ENCODE measurements around the gene SMIM36.
"Not testable (repeated sequence)": the region's sequence is repeated elsewhere in the genome, so short reads cannot be mapped to it uniquely, and the experiment has no call there.

Gene SMIM36

DNA sequence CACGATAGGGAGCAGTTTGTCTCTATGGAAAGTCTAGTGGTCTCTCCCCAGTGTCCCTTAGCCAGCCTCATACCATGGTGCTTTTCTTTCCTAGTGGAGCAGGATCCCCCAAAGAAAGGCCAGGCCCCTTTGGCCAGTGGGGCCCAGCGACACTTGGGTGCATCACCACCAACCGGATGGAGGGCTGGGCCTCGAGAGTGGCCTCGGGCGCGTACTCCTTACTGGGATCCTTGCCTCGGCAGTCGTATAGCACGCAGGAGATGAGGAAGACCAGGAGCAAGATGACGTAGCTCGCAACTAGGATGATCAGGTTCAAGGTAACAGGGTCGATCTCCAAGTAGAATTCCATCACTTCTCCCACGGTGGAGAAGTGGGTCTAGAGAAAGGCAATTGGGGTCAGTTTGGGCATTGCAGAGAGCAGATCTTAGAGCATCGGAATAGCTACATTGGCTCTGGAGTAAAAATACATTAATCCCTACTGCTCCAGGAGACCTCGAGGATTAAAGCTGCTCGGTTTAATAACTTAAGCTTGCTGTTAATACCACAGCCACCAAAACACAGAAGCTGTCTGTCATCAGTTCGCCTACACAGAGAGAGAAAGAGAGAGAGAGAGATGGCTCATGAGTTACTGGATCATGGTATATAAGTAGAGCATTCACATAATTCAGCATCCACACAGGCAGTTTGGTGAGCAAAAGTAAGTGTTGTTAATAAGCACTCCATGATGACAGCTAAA, at the start of gene SMIM36:
TSS of gene SMIM36 (minus strand) at position 467 of the 736 bp plus-strand sequence.
- no peak for DNase-seq

GRCh38 chr17:55555772-55556171, 44.5 kb upstream of the SMIM36 start:
- DNase-seq, result no peak

- DNase-seq, result no peak
These were observed 37.9 kb upstream of the SMIM36 start for GRCh38 chr17:55549140-55549539.

DNA sequence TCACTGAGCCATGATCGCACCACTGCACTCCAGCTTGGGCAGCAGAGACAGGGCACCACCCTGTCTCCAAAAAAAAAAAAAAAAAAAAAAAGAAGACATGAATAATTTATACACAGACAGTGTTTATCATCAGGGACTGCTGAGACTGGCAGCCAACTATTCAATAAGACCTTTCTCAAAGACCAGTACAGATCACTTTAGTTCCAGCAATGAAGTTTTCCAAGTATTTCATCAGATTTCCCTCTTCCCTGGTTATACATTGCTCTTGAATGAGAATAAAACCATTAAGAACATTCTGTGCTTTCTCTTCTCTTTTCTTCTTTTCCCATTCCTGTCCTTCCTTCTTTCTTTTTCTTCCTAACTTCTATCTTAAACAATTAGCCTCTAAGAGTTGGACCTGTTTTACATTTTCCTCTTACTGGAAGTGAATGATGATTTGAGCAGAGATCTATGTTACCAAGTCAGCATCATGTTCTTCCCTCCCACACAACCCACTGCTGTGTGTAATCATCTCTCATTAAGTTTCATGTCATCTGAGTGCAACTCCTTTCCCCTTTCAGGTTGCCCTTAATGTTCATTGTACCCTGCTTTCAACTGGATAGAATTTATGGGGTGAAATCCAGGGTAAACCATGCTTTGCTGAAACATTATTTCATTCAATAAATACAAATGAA, 35.9 kb upstream of the SMIM36 start:
- DNase-seq, result no peak

DNA sequence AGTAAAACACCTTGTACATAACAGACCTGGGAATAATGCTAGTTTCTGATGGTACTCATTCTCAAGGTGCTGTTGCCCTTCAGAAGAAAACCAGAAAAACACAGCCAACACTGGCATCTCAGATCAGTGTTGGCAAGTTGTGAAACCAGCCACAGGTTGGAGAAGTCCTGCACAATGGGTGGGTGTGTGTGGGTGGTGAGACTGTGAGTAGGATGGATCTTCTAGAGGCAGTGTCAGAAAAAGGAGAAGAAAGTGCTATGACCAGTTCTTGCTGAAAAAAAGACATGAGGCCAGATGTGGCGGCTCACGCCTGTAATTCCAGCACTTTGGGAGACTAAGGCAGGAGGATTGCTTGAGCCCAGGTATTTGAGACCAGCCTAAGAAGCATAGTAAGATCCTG, 35.2 kb upstream of the SMIM36 start:
- no peak for DNase-seq

DNA sequence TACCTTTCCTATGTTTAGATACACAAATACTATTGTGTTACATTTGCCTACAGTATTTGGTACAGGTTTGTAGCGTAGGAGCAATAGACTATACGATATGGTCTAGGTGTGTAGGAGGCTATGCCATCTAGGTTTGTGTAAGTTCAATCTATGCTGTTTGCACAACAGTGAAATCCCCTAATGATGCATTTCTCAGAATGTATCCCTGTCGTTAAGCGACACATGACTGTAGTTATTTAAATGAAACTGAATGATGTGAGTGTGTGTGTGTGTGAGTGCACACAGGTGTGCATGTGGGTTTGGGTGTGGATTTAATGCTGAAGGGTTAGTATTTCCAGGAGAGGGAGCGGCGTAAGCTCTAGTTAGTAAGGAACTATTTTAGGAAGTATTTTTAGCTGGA, 34.6 kb upstream of the SMIM36 start:
- DNase-seq, result no peak

GRCh38 chr17:55543709-55544108, 32.5 kb upstream of the SMIM36 start:
- no peak for DNase-seq

- no peak for DNase-seq
These were observed 29.3 kb upstream of the SMIM36 start for GRCh38 chr17:55540414-55541091.

DNA sequence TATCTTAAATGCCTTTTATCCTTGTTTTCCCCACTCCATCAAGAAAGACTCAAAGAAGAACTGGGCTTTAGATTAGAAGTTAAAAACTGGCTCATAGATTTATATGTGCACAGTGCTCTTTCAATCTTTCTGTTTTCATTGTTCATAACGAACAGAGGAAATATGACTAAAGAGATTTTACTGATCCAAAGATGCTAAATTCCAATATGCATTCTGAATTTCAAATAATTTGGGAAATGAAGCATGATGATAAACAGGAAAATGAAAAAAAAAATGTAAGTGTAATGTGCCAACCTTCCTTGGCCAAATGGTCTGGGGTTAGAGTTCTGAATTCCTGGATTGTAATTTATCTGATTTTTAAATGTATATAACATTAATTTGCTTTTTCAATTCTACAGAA, 25.0 kb upstream of the SMIM36 start:
- DNase-seq, result no peak

DNA sequence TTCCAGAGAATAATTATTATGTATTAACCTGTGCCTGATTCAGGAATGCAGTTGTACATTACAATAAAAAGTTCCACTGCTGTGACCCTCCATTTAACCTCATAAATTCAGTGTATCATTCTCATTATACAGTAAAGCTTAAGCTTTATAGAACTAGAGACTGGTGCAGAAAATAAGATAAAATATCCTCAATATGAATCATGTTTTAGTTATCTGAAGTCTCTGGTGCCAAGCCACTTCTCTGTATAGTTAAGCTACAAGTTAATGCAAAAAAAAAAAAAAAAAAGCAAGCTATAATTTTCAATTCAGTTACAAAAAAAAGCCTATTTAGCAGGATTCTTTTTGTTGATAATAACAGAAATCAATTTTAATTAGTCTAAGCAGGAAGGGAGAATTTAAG, 22.4 kb upstream of the SMIM36 start:
- DNase-seq, result no peak

GRCh38 chr17:55532670-55533069, 21.4 kb upstream of the SMIM36 start:
- no peak for DNase-seq

DNA sequence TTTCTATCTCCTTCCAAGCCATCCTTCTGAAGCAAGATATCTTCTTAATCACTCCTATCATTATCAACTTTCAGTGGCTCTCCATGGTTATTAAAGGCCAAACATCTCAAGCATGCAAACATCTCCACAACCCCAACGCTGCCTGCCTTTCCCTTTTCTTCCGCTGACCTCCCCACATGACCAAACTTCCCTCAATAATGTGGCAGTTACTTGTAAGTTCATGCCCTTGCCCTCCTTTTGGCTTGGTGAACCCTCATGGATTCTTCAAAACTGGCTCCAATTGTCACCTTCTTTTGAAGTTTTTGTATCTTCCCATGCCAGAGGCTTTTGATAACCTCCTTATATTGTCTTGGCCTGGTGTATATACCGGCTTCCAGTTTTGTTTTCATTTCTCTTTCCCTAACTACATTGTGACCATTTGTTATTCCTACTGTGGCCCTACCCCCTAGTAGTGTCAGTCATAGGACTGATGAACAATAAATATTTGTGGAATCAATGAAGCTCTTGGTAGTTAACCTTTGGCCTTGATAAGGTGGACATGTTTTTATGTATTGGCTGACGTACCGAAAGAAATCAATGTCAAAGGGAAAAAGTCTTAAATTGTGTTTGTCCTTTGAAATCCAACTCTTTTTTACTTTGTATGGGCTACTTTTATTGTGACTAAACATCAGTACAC, 19.9 kb upstream of the SMIM36 start:
- no peak for DNase-seq

GRCh38 chr17:55530064-55530463, 18.8 kb upstream of the SMIM36 start:
- DNase-seq, result no peak

DNA sequence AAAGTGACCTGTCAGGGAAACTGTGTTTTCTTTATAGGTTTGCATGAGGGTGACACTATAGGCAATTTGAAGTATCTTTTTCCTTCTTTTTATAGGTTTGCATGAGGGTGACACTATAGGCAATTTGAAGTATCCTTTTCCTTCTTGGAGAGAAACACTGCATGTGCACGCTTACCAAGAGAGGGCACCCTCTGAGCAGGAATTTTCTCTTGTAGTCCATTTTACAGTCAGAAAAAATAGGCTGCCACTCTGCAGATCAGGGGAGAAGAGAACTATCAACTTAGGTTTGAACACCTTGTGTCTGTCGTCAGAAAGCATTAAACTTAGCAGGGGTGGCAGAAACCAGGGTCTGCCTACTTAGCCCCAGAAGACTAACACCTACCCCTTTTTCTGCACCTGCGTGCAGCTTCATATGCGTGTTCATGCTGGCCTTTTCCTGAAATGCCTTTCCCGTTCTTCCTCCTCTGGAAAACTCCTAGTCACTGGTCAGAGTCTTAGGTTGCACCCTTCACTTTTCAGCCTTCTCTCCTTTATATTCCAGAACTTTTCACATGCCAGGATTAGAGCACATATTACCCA, 16.4 kb upstream of the SMIM36 start:
- peak in 1 of 2 donors; percentile 9 for DNase-seq

DNA sequence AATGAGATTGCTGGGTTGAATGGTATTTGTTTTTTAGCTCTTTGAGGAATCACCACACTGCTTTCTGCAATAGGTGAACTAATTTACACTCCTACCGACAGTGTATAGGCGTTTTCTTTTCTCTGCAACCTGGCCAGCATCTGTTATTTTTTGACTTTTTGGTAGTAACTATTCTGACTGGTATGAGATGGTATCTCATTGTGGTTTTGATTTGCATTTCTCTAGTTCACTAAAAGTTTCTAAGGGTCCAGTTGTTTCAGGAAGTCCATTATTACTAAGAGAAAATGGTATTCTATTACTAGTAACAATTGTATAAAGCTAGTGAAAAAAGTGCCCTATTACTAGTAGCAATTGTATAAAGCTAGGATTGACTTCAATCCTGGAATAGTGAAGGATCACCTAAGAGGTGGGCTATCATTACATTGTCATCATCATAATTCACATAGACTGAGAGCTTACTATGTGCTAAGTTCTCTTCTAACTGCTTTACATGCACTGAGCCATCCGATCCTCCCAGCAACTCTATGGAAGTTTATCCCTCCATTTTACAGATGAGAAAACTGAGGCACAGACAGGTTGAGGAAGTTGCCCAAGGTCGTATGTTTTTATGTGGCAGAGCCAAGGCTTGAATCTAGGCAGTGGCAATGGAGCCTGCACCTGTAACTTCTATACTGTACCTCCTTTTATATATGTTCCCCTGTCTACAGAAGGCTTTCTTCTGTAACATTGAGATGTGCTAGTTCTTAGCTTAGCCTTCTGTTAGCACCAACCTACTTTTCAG, 13.4 kb upstream of the SMIM36 start:
- no peak for DNase-seq

DNA sequence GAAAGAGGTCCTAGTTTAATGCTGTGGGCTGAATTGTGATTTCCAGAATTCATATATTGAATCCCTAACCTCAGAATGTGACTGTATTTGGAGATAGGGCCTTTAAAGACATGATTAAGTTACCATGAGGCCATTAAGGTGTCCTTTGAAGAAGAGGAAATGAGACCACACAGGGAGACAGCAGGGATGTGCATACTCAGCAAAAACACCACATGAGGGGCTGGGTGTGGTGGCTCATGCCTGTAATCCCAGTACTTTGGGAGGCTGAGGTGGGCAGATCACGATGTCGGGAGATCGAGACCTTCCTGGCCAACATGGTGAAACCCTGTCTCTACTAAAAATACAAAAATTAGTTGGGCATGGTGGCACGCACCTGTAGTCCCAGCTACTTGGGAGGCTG, 11.8 kb upstream of the SMIM36 start:
- not testable (repeated sequence) for DNase-seq

DNA sequence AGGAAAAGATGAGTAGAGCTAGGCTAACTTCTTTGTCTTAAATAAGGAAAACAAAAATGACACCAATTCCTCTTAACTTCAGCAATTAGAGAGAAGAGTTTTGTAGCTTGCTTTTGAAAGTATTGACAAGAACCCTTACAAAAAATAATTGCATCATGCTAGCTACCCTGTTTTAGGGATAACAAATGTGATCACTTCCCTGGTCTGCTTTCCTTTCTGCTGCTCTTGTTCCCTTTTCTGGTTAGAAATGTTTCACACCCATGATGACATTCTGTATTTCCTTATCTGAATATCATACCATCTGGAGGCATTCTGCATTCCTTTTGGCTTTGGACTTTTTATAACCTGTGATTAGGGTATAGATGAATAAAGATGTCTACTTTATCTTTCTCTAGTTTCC, 9.9 kb upstream of the SMIM36 start:
- DNase-seq, result no peak

- DNase-seq, result no peak
These were observed 9.2 kb upstream of the SMIM36 start for GRCh38 chr17:55520402-55520801.

- no peak for DNase-seq
These were observed 7.3 kb upstream of the SMIM36 start for GRCh38 chr17:55518510-55518909.

DNA sequence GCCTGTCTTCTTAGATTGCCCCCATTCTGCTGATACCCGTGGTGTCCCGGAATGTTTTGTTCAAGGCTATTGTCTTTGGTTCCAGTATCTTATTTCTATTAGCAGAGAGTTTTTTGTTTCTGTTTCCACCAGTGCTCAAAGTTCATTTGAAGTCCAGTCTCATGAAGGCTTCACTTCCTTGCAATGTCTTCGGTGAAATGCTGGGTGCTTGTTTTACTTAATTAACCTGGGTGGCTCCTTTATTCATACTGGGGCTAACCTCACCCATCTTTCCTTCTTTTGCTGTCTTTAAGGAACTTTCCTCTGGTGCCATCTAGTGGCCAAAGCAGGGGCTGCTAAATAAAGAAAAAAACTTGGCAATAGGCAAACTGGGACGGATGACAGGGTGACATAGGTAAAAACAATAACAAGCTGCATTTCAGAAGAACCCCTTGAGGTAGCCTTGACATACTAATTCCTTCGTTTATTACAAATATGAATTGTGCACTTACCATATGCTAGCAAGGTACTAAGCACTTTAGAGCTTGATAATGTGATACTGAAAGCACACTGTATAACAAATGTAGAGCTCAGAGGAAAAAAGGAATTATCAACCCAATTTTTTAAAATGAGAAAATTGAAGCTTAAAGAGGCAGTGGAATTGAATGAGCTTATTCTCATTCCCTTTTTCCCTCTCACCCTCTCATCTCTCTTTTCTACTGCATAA, 2.8 kb upstream of the SMIM36 start:
- peak; percentile 69 to 78 for DNase-seq

GRCh38 chr17:55507669-55508068, 3.6 kb downstream of the SMIM36 start:
- not testable (repeated sequence) for DNase-seq

DNA sequence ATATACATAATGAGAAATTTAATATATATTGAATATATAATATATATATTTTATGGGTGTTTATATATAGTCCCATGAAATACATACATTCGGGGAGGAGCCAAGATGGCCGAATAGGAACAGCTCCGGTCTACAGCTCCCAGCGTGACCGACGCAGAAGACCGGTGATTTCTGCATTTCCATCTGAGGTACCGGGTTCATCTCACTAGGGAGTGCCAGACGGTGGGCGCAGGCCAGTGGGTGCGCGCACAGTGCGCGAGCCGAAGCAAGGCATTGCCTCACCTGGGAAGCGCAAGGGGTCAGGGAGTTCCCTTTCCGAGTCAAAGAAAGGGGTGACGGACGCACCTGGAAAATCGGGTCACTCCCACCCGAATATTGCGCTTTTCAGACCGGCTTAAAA, 9.6 kb downstream of the SMIM36 start:
- DNase-seq, result not testable (repeated sequence)

All from stimulated activated CD4-positive, alpha-beta T cell treated with anti-CD3 and anti-CD28 coated beads, Interleukin-2, amount 100 ng/mL, for 48 hours (primary cell).